Medulla oblongata (tissue), 1 donor: ENCODE measurements around the gene ADCY1.

Experiments
- DNase-seq: peaks from one replicate; pipeline ENCODE4 v3.0.0-alpha.2; 2015; ENCODE audit errors: extremely low spot score

The ADCY1 gene

DNA sequence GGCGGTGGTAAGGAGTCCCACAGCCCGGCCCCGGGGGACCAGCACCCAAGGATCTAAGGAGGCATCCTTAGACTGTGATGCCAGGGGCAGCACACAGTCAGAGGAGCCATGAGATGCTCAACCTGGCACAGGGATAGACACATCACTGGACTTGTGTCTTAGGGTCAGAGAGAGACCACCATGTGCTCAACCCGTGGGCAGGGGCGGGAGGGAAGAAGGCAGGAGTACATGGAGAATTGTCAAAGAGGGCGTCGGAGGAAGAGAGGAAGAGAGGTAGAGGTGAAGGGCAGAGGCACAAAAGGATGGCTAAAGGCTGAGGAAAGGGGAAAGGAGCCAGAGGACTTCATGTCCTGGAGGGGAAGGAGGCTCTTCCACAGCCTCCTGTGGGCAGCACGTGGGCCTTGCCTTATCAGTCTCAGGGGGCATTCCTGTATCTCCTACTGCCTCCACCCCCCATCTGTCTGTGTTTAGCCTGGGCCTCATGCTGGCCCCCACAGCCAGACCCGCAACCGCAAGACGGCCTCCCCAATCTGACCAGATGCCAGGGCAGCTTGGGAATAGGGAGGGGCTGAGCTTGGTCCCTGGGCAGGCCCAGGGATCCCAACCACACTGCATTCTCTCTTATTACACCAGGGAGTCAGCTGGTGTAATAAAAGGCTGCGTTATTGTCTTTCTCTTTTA lies 2.2 kb downstream of the ADCY1 start:
- no peak for DNase-seq

DNA sequence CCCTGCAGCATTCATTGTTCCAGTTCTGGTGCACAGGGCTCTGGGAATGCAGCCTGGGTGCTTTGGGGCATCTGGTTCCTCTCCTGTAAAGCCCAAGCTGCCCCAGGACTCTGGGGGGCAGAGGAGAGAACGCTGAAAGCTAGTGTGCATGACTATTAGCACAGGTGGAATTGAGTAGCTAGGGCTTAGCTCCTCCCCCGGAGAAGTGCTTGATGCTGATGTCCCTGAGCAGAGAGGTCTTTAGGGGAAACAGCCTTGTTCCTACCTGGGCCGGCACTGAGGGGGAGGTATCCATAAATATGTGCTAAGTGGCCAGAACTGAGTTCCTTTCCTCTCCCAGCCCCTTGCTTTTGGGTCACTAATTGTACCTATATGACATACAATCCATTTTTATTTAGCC lies 3.9 kb downstream of the ADCY1 start:
- DNase-seq, result no peak

DNA sequence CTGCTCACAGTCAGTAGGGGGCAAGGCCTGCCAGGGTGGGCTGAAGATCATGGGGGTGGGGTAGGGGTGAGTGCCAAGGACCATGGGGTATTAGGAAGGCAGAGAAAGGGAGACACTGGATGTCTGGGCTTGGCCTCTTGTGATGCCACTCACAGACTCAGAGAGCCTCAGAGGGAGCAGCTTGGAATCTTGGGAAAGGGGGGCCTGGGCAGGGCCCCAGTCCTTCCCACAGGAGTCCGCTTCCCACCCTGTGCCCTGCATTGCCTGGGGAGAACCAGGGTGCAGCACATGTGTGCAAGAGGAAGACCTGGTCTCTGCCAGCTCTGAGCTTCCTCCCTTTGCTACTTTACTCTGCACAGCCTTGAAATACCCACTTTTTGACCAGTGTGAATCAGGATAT lies 4.3 kb downstream of the ADCY1 start:
- DNase-seq, result no peak

DNA sequence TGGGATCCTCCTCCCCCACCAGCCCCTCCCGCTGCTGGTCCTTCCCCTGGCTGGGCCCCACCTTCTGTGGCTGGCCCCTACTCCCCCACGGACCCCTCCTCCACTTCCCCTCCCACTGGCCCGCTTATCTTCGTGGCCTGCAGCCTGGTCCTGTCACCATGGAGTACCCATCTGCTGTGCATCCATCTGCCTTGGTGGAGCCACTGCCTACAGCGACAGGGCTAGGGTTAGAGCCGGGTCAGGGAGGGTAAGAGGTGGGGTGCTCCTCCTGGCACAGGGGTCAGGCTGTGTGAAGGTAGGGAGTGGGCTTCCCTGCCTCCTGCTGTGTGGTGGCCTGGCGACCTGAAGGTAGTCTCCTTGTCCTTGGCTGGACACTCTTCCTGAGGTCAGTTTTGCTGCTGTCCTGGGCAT lies 5.2 kb downstream of the ADCY1 start:
- peak; percentile 33 for DNase-seq

DNA sequence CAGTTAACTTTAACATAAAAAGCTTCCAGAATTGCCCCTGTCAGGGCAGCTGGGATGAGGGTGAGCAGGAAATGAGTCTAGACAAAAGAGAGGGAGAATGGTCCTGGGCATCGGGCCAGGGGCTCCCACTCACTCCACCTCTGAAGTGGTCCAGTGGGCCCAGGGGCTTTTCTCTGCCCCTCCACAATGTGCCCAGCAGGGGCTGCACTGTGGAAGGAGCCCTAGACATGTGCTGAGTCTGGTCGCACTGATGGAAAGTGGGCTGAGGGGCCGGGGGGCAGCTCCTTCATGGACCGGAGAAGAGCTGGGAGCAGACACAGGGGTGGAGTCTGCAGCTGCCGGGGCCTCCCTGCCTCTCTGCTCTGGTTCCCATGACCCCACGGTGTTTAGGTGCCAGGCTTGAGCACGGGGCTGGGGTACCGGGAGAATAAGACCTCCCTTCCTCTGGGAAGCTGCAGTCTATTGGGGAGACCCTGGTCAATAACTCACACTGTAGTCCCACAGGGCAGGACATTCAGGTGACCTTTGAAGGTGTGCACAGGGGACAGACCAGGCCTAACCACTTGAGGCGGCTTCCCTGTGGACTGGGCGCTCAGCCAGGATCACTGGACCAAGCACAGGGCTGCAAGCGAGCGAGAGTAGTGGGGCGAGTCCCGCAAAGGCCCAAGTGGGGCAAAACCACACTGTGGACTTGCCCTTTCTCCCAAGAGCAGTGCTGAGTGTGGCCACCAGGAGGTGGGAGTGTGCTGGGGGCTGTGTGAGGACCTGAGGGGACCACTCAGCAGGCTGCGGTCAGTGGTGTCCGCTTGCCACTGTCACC lies 6.1 kb downstream of the ADCY1 start:
- DNase-seq, result no peak

DNA sequence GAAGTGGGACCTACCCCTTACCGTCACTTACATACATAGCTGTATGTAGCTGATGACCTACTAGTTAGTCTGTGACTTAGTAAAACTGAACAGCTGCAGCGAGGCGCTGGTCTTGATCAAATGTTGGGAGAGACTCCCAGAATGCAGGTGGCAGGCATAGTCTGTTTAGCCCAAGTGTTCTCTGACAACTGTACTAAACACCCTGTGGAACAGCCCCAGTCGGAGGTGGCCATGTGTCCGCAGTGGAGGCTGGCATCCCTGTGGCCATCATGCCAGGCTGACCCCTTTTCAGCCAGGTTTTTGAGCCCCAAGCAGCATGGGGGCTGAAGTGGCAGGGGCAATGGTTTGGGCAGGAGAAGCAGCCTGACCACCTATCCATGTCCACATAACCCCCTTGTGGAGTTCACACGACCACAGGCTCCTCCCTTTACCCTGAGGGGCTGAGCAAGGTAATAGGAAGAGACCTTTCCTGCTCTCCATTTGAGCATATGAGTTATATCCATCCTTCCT lies 7.2 kb downstream of the ADCY1 start:
- DNase-seq, result no peak

DNA sequence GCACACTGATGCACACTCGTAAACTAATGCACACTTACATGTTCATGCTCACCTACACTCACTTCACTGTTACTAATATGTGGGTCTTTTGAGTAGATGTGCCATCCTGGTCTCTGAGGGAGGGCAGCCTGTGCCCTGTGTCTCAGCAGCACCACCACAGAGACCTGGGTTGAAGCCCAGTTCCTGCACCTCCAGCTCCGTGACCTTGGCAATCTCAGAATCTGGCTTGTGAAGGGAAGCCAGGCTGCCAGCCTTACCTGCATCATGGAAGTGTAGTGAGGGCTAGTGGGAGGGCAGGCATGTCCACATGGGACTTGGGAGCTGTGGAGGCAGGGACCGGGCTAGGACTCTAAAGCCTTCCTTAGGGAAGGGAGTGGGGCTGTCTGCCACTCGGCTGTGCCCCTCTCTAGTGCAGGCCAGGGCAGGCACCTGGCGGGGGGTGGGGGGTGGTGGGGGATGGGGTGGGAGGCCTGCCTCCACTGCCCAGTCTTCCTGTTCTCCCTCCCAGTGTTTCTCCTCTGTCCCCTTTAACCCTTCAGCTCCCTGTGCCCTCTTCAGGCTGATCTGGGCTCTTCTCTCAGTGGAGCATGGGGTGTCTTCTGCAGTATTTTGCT lies 8.1 kb downstream of the ADCY1 start:
- no peak for DNase-seq

DNA sequence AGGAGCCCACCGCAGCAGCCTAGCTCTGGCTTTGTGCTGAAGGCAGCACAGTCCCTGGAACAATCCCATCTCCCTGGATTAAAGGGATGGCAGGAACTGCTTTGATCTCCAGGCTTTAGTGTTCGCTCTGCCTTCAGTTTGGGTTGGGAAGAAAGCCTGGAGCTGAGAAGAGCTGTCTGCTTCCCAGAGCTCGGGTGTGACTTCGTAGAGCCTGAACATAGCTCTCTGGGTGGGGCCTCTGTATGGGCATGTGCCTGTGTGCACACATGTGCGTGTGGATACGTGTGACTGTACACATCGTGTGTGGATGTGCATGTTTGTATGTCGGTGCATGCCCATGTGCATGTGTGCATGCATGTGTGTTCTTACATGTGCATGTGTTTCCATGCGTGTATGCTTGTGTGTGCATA lies 8.7 kb downstream of the ADCY1 start:
- no peak for DNase-seq

DNA sequence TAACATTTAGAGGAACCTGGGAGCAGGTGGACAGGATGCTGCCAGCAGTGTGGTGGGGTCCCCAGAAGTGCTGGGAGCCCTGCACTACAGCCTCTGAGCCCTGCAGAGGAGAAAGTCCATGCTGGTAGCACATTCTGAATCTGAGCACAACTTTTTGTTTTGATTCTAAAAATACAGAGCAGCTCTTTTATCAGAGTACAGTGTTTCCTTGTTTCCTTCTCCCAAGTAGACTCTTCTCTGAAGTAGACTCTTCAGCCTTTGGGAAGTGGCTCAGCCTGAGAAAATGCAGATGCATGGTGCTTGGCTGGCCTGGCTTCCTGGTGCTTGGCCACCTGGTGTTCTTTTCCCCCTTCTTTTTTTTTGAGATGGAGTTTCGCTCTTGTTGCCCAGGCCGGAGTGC lies 9.1 kb downstream of the ADCY1 start:
- DNase-seq, result peak; percentile 36

DNA sequence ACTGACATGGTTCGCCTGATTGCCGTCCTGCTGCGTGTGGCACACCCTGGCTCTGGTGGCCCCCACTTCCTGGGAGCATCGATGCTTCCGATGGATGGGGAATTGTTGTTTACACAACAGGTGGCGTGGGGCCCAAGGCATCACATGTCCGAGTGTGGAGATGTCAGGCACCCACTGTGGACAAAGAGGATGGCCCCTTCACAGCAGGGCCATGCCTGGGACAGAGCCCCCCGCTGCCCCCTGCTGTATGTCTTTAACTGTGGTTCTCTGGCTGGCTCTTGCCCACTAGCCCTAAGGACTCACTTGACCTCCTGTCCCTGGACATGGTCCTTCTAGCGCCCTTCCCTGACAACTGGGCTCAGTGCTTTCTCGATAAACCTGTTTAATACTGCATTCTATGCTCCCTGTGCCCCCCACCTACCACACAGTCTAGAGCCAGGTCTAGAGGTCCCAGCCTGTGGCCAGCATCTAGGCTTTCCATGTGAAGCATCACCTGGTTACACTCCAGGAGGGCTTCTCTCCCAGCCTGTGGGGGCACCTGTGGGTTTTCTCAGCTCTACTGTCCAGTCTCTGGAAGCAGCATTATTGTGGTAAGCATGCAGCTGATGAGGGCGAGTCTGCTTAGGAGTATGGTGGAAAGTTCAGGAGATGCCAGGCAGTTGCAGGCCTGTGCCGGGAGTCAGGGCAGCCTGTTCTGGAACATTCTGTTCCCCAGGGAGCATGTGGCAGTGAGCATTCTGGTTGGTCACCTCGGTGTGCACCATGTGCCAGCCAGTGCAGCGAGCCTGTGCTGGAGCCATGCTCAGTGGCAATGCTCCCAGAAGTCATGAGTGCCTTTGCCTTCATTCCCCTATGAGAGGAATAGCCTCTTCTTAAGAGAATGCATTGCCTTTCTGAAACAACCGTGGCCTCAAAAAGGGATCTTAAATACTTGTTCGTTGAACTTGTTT lies 10.4 kb downstream of the ADCY1 start:
- peak; percentile 46 for DNase-seq

DNA sequence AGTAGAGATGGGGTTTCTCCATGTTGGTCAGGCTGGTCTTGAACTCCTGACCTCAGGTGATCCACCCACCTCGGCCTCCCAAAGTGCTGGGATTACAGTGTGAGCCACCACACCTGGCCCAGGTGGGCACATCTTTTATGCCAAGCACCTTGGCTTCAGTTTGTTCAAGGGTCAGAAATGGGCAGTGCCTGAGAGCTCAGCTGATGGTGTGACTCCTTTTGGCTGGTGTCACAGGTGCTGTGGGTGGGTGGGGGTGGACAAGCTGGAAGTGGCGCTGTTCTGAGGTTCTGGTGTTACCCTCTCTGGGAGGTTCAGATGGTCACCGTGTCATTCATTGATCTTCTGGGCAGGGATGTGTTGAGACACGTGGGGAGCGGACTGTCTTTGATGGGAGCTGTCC lies 11.5 kb downstream of the ADCY1 start:
- no peak for DNase-seq

DNA sequence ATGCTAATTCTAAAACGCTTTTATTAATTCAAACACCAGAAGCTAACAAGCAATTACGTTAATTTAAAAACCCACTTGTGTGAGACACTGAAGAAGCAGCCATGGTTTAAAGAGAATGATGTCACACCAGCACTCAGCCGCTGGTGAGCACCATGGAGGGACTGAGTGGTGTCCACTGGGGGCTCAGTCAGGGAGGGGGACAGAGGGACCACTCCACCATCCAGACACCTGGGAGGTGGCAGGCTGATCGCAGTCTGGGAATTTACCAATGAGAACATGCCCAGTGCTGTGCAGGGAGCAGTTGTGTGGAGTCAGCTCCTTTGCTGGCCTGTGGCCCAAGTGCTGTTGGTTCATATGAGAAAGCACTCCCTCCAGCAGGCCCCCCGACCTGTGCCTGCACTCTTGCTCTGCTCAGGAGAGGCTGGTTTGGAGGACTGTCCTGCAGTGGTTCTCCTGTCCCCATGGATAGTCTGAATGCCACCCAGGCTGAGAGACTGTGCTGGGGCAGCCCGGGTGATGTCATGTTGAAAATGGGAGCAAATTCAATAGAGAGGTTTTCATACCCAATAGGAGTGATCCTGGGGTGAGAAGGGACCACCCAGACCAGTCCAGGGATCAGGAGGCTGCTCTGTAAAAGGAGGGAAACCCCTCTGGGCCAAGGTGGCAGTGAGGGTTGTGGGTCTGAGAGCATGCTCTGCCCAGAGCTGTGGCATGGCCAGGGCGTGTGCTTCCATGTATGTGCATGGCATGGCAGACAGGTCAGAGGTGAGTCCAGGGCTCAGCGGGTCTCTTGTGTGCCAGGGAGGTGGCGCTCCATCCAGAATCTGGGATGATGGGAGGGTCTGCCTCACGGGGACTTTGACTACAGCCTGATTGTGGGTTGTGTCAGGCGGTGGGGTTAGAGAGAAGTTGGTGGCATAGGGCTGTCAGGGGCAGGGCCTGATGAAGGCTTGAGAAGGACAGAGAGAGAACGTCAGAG lies 12.7 kb downstream of the ADCY1 start:
- DNase-seq, result no peak

DNA sequence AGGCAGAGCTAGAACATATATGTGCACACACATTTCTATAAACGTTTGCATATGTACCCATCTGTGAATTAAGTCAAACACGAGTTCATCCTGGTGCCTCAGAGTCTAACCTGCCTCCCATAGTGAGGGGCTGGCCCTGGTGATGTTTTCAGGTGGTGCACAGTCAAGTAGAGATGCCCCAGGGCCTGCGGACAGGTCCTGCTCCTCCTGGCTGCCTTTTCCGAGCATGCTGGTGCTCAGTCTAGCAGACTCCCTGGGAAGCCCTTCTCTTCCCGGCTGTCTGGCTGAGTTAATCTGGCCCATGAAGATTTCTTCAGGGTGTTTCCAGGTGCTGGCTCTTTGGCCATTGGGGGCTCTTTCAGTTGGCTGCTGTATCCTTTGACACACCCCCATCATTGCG lies 14.3 kb downstream of the ADCY1 start:
- no peak for DNase-seq

DNA sequence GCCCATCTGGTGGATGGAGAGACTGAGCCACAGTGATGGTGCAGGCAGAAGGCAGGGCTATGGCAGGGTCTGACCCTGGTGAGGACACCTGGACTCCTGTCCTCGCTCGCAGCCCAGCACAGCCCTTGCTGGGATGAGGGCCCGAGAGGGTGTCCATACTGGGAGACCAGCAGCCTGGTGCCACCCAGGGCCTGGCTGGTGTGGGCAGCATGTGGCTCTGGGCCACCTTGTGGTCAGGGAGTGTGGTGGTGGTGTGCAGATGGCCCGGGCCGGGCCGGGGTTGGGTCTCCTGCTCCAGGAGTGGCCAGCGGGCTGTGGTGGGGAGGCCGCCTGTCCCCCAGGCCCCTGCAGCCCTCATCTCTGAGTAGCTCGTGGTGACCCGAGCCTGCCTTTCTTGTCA lies 14.9 kb downstream of the ADCY1 start:
- no peak for DNase-seq

DNA sequence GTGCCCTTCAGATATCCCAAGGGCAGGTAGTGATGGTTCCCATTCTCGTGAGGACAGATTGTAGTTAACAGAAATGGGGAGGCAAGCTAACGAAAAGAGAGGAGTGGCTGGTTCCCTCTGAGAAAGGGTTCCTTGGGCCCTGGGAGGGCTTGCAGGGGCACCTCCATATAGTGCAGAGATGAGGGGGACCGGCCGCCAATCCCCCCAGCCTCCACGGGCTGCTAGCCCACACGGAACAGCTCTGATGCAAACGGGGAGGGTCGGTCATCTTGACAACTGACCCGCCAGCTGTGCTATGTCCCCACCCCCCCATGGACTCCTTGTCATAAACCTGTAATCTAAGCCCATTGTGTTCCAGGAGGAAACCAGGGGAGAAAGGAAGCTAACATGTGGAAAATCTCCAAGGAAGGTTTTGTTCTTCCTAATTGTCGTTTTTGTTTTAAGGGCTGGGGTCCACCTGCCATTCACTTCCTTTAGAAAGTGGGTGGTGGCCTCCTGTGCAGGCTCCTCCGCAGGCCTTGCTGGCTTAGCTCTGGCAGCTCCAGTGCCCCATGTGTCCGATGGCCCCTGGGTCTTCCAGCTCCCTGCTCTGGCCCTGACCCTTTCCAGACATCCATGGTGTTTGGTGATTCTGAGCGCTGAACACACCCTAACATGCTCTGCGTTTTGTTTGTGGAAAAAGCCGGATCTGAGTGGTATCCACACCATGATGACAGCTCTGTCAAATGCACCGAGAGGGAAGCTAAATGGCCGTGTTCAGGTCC lies 15.9 kb downstream of the ADCY1 start:
- no peak for DNase-seq

DNA sequence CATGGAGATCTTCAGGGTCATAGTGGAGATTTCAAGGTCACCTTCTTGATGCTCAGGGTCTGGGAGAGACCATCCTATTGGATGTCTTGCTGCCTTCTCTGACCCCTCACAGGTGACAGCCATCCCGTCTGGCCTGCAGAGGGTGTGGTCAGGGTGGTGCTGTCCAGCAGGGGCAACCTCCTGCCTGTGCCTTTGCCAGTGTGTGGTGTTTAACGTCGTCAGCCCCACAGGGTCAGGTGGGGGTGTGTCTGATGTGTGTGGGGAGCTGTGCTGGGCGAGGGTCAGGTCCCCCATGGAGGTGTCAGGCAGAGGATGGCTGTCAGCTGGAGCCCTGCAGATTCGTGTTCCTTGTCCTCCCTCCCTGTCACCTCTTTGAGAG lies 16.5 kb downstream of the ADCY1 start:
- DNase-seq, result no peak

DNA sequence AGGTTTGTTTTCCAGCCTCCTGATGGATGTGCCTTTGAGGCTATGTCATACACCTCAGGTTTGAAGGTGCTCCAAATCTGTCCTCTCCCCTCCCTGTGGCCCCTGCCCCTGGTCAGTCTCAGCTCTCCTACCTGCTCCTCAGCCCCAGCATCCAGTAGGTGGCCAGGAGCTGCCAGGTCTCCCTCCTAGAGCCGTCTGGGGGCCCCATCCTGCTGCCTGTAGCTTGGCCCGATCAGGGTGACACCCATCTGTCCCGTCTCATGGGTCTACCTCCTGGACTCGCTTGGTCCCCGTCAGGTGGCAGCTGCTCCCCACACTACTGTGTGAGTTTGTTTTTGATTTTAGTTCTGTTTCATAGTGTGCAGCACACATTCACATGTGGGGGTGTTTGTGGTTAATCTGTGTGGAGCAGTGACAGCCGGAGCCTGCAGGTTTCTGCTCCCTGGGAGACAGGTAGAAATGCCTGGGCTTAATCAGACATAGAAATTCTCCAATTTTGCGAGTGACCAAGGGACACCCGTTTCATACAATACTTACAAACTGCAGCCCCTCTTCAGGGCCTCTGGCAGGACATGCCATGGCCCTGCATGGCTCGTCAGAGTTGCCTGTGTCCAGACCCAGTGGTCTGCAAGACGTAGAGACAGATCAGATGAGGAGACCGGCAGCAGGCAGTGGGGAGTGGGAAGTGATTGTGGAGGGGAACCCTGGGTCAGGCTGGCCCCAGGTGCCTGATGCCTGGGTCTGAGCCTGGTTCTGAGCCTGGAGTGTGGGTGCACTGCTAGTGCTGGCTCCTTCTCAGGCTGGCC lies 17.1 kb downstream of the ADCY1 start:
- no peak for DNase-seq

DNA sequence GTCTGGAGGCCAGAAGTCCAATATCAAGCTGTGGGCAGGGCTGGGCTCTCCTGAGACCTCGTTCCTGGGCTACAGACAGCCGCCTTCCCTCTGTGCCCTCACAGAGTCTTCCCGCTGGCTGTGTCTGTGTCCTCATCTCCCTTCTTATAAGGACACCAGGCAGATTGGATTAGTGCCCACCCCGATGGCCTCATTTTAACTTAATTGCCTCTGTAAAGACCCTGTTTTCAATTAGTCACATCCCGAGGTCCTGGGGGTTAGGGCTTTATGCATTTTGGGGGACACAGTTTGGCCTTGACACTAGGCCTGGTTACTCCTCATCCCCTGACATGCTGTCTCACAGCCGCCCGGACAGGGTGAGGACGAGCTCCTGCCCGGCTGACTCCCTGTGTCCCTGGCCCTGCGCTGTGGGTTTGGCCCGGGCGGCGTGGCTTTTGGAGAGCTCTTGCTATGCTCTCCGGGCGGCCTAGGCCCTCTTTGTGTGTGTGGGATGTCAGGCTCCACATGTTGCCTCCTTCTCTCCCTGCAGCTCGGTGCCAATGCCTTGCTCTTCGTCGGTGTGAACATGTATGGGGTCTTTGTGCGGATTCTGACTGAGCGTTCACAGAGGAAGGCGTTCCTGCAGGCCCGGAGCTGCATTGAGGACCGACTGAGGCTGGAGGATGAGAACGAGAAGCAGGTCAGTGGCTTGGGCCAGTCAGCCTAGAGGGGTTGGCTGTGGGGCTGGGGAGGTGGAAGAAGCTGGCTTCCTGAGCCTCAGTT lies 18.2 kb downstream of the ADCY1 start:
- DNase-seq, result no peak
